Dermis microvascular lymphatic vessel endothelial cell (primary cell): ENCODE results near the gene CRTC3. TPM values are rescaled to one million over a fixed set of nuclear protein-coding genes. Genes with fewer than 3 reads are reported as not detected.
"Not testable (repeated sequence)": the region's sequence is repeated elsewhere in the genome, so short reads cannot be mapped to it uniquely, and the experiment has no call there.

Experiments
- DNase-seq, 2 donors: peaks; one replicate each; pipeline versions ENCODE4 v3.0.0 to v3.0.0-alpha.2; 2010; ENCODE audit warnings: low read depth in 2 of 2
- total RNA-seq: library from RNA; depleted of rRNA; stranded (reverse); fragments of >200 nt; gene quantifications from 2 replicates; pipeline ENCODE4 v1.2.1, GENCODE V29; 2014

Gene CRTC3
- total RNA-seq, 1 donor from 2014 or later = 6.8 TPM

DNA sequence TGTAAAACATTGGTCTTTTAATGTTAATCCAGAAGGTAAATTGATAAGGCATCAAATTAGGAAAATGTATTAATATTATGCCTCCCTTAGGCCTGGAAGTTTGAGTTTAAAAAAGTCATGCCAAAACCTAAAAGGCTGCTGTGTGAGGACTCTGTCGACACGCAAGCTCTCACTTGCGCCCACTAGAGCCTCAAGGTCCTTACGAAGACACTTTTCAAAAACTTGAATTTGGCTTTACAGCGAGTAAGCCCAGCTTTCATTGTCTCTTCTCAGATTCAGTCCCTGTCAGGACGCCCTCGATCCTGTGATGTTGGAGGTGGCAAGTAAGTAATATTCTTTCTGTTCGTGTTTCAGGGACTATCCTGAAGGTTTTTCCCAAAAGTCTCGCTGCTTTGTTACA lies 89.7 kb downstream of the CRTC3 start:
- no peak for DNase-seq

DNA sequence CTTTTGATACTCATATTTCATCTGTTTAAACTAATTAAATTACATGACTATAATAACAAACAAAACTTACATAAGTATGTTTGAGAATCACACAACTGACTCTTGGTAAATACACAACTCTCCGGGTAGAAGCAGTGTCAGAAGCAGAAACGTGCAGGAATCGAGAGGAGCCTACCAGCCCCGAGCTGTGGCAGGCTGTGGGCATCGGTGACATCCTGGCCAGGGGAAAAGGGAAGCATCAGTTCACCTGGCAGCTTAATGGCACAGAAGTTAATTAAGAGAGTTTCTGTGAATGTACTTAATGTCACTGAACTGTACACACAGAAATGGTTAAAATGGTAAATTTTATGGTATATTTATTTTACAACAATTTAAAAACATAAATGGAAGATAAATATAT lies 90.2 kb downstream of the CRTC3 start:
- DNase-seq = no peak

DNA sequence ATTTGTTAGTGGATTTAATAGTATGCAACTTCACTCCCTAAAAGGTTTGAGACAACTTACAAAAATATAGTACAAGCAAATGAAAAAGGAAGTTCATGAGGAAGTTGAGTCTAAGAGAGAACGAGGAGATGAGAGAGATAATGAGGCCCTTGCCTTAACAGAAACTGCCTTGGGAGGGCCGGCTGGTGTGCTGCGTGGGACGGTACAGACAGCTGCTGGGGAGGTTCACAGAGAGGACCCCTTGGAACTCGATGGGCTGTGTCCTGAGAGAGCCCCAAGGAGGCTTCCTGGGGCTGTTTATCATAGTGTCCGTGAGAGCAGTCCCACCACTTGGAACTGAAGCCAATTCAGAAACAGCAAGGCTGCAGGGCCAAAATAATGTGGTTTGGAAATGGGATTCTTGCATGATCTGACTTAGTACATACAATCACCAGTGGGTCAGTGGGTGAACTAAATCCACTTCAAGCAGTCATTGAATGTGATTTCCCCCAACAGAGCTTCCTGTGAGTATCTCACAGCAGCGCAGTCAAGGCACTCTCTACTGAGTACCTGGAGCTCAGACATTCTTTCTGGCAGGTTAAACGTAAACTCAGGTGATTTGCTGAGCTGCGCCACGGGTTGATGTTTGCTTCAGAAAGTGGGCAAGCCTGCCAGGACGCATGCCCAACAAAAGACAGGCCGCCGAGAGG lies 90.8 kb downstream of the CRTC3 start:
- no peak for DNase-seq

DNA sequence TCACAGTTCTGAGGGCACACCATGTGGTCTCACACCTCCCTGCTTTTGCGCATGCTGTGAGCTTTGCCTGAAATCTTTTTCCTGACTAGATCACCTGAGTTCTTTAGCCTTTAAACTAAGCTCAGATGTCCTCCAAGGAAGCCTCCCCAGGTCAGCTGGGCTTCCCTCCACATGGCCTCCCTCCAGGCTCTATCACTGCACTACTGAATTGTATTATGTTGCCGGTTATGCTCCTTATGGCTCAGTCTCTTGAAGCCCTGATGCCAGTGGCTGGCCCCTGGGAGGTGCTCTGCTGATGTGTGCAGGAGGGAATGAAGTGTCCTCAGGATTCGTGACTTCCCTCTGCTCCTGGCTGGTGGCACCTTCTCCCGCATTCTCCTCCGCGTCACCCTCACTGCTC lies 94.1 kb downstream of the CRTC3 start:
- no peak for DNase-seq

DNA sequence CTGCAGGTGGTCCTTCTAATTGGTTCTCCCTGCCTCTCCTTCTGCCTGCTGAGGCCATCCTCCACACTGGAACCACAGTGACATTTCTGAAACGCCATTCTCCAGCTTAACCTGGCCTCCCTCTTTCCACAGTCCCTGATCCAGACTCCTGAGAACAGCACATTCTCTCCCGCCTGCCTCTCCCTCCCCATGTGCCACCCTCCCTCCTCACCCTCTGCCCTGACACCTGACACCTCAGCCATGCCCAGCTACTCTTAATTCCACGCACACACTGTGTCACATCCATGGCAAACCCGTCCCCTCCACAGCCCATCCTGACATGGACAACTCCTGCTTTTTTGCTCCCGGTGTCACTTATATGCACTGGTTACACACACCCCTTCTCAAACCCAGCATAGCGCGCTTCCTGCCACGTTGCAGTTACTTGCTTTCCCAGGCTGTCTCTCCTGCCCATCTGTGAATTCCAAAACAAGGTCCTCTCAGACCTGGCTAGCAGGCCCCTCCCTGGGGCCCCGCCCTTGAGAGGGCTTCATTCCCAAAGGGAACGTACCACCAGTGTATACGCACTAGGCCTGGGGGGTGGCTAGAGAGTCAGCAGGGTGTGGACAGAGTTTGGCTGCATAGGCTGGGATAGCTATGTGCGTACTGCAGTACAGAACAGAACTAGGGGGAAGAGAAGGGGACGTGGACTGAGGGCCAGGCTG lies 94.7 kb downstream of the CRTC3 start:
- no peak for DNase-seq

DNA sequence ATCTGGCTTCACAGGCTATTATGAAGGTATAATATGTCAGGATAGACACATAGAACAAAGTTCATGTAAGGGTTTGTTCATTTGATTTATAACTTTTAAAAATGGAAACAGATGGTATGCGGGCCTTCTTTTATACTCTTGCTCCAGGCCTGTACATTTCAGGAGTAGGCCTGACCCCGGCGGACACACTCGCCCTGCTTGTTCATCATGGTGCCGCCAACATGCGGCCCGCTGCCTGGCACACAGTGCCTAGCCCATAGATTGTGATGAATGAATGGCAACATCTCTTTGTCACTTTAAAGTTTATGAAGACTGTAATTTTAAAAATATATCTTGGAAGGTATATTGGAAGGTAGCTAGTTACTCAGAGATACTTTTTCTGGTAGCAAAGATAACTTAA lies 95.3 kb downstream of the CRTC3 start:
- DNase-seq = no peak

DNA sequence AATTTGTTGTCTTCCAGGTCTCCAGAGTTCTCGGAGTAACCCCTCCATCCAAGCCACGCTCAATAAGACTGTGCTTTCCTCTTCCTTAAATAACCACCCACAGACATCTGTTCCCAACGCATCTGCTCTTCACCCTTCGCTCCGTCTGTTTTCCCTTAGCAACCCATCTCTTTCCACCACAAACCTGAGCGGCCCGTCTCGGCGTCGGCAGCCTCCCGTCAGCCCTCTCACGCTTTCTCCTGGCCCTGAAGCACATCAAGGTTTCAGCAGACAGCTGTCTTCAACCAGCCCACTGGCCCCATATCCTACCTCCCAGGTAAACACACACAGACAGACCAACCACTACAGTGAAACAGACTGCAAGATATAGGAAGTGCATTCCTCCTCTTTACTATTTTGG lies 99.5 kb downstream of the CRTC3 start:
- no peak for DNase-seq

DNA sequence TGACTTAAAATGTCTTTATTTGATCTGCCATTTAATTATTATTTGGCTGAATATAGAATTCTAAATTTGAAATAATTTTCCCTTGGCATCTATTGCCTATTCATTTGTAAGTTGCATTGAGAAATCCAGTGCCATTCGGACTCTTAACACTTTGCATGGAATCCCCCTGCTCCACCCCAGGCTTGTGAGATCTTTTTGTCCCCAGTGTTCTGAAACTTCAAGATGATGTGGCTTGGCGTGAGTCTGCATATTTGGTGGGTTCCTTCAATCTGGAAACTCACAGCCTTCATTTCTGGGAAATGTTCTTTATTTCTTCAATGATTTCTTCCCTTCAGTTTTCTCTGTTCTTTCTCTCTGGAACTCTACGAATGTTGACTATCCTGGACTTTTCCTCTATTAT lies 103.6 kb downstream of the CRTC3 start:
- DNase-seq = no peak

DNA sequence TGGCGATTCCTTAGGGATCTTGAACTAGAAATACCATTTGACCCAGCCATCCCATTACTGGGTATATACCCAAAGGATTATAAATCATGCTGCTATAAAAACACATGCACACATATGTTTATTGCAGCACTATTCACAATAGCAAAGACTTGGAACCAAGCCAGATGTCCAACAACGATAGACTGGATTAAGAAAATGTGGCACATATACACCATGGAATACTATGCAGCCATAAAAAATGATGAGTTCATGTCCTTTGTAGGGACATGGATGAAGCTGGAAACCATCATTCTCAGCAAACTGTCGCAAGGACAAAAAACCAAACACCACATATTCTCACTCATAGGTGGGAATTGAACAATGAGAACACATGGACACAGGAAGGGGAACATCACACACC lies 107.3 kb downstream of the CRTC3 start:
- not testable (repeated sequence) for DNase-seq

DNA sequence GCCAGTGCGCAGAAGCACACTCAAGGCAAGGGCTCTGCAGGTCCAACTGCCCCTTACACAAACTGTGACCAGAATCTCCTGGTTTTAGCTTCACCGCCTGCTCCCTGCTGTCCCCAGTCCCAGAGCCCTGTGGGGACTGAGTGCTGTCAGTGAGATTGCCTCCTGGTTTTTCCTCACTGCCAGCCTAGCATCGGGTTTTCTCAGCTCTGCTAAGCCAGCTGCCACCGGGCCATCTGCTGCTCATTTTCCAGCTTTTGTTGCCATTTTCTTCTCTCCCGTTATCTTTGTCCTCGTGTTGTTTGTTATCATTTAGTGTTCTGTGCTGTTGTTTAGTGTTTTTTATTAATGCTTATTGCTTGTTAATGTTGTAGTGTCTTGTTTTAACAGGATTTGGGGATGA lies 108.0 kb downstream of the CRTC3 start:
- no peak for DNase-seq

DNA sequence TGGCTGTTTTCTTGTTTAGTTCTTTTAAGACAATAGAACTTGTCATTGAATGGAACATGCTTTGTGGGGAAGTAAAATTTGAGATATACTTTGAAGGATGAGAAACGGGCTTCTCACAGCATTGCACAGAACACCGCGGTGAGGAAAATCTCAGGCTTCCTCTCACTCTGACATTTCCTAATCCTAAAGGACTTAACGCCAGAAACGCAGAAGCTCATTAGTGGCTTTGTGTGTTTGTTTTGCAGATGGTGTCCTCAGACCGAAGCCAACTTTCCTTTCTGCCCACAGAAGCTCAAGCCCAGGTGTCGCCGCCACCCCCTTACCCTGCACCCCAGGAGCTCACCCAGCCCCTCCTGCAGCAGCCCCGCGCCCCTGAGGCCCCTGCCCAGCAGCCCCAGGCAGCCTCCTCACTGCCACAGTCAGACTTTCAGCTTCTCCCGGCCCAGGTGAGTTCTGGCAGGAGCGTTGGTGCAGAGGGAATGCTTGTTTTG lies 108.5 kb downstream of the CRTC3 start:
- DNase-seq = no peak

DNA sequence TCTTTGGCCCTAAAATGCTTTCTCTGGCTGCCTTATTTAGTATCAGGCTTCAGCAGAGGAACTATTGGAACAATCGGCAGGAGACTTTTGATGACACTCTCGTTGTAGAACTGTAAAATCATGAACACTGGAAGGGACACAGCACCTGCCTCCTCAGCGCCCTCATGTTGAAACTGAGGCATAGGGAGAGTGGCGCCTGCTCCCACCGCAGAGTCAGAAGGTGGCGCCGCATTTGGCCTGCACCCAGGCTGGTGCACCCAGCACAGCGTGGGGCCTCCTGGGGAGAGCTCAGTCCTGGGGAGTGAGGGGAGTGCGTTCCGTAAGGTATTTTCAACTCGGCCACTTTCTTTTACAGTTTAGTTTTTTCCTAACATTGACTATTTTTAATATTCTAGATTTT lies 109.2 kb downstream of the CRTC3 start:
- DNase-seq = no peak

DNA sequence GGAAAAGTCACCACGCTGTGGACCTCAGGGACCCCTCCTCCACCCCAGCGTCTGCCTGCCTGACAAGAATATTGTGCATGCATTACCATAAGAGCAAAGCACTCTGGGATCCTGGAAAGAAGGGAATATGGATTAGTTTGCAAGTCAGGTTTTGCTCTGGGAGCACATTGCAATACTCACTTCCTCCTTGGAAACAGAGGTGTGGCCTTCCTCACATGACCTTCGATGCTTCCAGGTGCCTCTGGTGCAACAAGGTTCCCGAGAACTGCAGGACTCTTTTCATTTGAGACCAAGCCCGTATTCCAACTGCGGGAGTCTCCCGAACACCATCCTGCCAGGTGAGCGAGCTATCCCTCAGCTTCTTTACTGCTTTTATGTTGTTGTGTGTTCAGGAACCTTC lies 111.1 kb downstream of the CRTC3 start:
- DNase-seq = no peak

DNA sequence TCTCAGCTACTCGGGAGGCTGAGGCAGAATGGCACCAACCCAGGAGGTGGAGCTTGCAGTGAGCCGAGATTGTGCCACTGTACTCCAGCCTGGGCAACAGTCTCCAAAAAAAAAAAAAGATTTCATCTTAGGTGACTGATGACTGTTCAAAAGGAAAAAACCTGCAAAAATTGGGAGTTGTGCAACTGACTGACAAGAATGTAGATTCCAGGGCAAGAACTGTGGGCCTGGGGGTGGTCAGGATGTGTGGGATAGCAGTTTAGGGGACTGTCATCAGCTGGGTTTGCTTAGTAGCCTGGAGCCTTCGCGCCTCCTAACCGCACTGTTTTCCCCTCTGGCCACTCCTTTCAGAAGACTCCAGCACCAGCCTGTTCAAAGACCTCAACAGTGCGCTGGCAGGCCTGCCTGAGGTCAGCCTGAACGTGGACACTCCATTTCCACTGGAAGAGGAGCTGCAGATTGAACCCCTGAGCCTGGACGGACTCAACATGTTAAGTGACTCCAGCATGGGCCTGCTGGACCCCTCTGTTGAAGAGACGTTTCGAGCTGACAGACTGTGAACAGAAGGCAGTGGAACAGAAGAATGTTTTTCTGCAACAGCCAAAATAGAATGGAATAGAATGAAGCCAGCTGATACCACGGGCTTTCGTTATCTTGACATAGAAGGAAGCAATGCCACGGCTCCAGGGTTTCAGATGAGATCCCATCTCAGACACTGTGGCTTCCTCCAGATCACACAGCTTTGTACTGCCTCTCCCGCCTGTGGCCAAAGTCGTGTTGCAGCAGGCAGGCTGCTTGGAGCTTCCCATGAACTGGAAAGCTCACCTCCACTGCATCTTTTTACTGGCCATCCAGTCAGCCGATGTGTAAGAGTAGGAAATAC lies 112.1 kb downstream of the CRTC3 start:
- no peak for DNase-seq

DNA sequence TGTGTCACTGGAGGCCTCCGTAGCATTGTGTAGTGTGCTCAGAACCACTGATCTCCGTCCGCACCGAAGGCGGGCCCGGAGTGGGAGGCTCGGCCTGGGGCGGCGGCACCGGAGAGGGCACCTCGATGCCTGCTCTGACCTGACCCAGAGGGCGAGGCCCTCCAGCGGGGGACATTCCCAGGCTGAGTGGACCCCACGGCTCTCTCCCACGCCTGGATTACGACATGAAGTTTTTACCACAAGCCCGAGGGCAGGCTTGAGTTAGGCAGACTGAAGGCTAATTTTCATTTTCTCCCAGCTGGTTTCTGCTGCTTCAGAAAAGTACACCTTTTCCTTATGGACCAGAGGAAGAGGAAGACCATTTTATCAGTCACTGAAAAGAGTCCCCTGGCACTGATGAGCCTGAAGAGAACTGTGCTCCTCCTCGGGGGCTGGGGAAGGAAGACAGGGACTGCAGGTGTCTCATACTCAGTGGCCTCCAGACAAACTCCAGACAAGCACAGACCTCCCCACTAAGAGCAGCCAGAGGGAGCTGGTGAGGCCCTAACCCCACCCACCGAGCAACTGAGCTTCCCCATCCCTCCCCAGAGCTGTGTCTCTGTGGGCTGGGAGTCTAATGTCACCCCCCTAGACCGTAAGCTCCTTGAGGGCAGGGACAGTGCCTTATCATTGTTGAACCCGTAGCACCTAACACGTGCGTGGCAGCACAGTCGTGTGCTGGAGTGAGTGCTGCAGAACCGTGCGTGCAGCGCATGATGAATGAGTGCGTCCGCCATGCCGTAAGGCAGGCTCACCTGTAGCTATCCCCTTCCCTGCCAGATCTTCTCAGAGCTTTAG lies 113.0 kb downstream of the CRTC3 start:
- no peak for DNase-seq

DNA sequence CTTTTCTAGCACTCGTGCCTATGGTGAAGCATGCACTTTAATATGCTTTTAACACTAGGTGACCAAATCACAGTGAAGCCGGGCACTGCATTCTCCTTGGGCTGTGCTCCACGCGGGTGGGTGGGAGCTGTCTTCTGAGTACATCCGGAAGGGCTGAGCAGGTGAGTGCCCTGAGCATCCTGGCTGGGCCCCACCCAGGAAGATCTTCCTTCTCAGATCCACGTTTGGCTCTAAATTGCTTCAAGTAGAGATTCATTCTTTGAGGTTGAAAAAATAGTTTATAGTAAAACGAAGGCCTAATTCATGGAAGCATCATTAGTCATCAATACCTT lies 113.5 kb downstream of the CRTC3 start:
- DNase-seq = no peak

DNA sequence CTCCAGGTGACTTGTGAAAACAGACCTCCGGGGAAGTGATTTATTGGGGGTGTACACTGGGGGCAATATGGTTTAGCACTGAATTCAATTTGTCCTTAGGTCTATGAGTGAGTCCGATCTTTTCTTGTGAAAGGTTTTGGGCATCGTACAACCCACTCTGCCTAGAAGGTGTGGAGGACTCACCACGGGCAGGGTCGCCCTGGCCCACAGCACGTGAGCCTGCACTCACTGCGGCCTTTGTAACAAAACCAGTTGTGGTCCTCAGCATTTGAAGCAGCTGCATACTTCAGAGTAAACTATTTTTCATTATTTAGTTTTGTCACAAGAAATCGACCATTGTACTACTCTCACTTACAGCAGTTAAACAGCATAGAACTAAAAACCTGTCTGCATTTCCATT lies 114.8 kb downstream of the CRTC3 start:
- DNase-seq = no peak

DNA sequence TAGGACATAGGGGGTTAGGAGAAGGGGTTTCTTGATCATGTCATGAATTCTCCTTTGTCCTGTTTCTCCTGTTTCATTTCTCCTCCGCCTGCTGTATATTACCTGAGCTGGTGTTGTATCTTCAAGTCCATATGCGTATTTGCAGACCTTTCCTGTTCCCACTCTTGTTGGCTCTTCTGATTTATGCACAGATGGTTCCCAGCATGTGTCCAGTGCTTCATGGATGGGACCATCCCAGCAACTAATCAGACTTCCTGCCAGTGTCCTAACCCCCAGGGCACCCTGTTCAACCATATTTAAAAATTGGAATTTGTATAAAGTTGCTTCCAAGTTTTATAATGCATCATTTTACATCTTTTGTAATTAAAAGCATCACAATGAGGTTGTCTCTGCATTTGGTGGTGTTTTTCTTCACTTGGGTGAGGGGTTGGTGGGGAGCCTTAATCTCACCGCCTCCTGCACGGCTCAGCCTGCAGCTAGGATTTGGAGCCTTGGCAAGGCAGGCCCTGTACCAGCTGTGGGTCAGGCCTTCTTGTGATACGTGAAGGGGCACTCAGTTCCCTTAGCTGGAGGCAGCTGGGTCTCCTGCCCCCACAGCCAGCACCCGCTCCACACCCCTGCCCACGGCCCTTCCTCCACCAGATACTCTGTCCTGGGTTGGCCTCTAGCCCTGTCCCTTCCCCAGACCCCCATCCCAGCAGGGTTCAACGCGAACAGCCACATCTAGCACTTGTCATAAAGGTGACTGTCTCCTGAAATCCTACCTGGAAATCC lies 115.4 kb downstream of the CRTC3 start:
- no peak for DNase-seq

DNA sequence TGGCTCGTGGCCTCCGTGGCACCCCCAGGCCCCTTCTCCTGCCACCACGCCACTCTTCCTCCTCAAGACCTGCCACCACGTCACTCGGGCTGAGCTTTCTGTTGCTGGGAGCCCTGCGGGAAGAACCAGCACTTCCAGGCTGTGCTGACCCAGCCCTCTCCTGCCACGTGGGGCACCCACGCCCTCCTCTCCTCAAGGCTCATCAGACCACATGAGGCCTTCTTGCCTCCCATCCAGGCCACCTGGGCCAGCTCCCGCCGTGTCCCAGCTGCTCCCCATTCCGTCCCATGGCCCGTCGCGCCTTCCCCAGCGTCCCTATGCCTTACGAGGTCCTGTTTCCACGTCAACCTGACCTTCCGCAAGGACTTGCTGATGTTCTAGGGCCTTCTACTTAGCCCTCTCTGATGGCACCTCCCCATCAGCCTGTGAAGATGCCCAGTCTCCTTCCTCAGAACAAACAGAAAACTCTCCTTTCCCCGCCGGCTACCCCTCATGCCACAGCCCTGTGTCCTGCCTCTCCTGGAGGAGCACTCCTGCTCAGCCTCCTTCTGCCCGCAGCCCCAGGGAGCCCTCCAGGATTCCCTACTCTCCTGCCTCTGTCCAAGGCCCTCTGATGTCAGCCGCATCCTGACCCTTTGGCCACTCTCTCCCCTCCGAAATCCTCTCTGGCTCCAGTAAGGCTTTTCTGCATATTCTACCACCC lies 116.3 kb downstream of the CRTC3 start:
- DNase-seq = no peak

DNA sequence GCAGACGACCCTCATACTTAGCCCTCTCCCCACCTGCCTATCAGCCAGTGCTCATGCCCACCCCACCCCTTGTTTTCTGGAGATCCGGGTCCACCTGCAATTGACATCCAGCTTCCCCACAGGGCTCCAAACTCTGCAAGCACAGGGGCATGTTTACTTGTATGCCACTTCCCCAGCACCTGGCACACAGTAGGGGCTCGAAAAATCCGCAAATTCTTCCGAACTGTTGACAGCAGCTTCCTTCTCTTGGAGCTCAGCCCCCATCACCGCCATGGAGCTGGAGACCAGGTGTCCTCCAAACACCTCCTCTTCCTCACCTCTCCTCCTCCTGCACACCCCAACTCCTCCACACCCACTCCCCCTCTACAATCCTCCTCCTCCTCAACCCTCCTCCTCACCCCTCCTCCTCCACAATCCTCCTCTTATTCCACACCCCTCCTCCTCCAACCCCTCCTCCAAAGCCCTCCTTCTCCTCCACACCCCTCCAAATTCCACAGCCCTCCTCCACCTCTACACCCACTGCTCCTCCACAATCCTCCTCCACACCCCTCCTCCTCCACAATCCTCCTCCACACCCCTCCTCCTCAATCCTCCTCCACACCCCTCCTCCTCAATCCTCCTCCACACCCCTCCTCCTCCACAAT lies 117.1 kb downstream of the CRTC3 start:
- no peak for DNase-seq
